GM12864 (cell line): ENCODE measurements around the gene FFAR3.
"Not testable (repeated sequence)": the region's sequence is repeated elsewhere in the genome, so short reads cannot be mapped to it uniquely, and the experiment has no call there.

Experiments used
- DNase-seq: peaks from one replicate; pipeline ENCODE4 v3.0.0-alpha.2; 2011; ENCODE audit warnings: low read depth
- H3K4me3 ChIP-seq: 2 replicates; pipeline ENCODE4 v1.5.1; 2011; ENCODE audit warnings: mild to moderate bottlenecking, low read depth, low read length, control low read depth
- CTCF ChIP-seq: IDR thresholded peaks from 2 replicates; pipeline ENCODE4 v1.5.1; 2011; ENCODE audit warnings: low read depth, mild to moderate bottlenecking, moderate library complexity, low read length, control low read depth, inconsistent platforms; ENCODE audit errors: missing control alignments

Gene FFAR3

GRCh38 chr19:35354898-35355297 lies 3.4 kb upstream of the FFAR3 start:
- DNase-seq = no peak
- H3K4me3 ChIP-seq = no peak overlapping the region
- no peak for TF ChIP-seq CTCF

GRCh38 chr19:35355791-35356460 lies 2.3 kb upstream of the FFAR3 start:
- DNase-seq = no peak
- no peak overlapping the region for H3K4me3 ChIP-seq
- TF ChIP-seq CTCF = no peak

GRCh38 chr19:35358834-35359233 lies 574 bp downstream of the FFAR3 start:
- not testable (repeated sequence) for DNase-seq, H3K4me3 ChIP-seq

- DNase-seq, H3K4me3 ChIP-seq: not testable (repeated sequence)
Observed at GRCh38 chr19:35359395-35359794, 1.1 kb downstream of the FFAR3 start.

GRCh38 chr19:35360081-35360480 lies 1.8 kb downstream of the FFAR3 start:
- not testable (repeated sequence) for DNase-seq, H3K4me3 ChIP-seq

- H3K4me3 ChIP-seq = no peak overlapping the region
- TF ChIP-seq CTCF = no peak
- DNase-seq = no peak
Observed at GRCh38 chr19:35360880-35361420, 2.7 kb downstream of the FFAR3 start.

GRCh38 chr19:35362261-35363000 lies 4.2 kb downstream of the FFAR3 start:
- no peak for DNase-seq
- H3K4me3 ChIP-seq = no peak overlapping the region
- TF ChIP-seq CTCF = no peak

GRCh38 chr19:35363001-35363590 lies 4.8 kb downstream of the FFAR3 start:
- H3K4me3 ChIP-seq = no peak overlapping the region
- no peak for DNase-seq
- TF ChIP-seq CTCF = no peak
